PC-3 (cell line): ENCODE results near the gene EXOC1L. TPM values are rescaled to one million over a fixed set of nuclear protein-coding genes. Genes with fewer than 3 reads are reported as not detected.

Experiments used
- ATAC-seq: fragments of 200-7000 bp; cut with Tn5 transposase; 2 replicates; pipeline ENCODE4 v1.9.1; 2020; ENCODE audit warnings: mild to moderate bottlenecking, moderate library complexity
- BruUV-seq: library from RNA; stranded (reverse); fragments of 400-500 nt; replicated peaks from 2 replicates; lab custom pipeline; 2021; lab: Mats Ljungman, UMichigan
- CTCF ChIA-PET: fragments of 300-600 bp; sonication (Branson Sonifier 250); formaldehyde crosslinking; loops from one replicate; lab custom pipeline; 2022; ENCODE audit warnings: antibody characterized with exemption; lab: Charles Lee
- POLR2A ChIA-PET: fragments of 300-600 bp; sonication (Branson Sonifier 250); formaldehyde crosslinking; loops from one replicate; lab custom pipeline; 2022; ENCODE audit warnings: antibody characterized with exemption; ENCODE audit not compliant: unreplicated experiment; lab: Charles Lee
- DNase-seq: peaks from one replicate; pipeline ENCODE4 v3.0.0-alpha.2; 2015
- H2AFZ ChIP-seq: fragments of 300-600 bp; sonication (generic); 2 replicates; pipeline ENCODE4 v1.6.0; 2016; ENCODE audit warnings: antibody characterized with exemption, low read length
- H3F3A ChIP-seq: fragments of 300-600 bp; sonication (generic); one replicate; pipeline ENCODE4 v1.6.0; 2017; ENCODE audit warnings: antibody characterized with exemption, low read length, control low read depth, mild to moderate bottlenecking; ENCODE audit not compliant: unreplicated experiment
- H3K27ac ChIP-seq: fragments of 300-600 bp; sonication (generic); 2 replicates; pipeline ENCODE4 v1.5.1; 2016; ENCODE audit warnings: mild to moderate bottlenecking, low read length
- H3K27me3 ChIP-seq: fragments of 300-600 bp; sonication (generic); 2 replicates; pipeline ENCODE4 v1.6.1; 2016; ENCODE audit warnings: low read length, mixed read lengths
- H3K36me3 ChIP-seq: fragments of 300-600 bp; sonication (generic); 2 replicates; pipeline ENCODE4 v1.6.1; 2016; ENCODE audit warnings: low read depth, mixed run types, low read length, mixed read lengths
- H3K4me1 ChIP-seq: fragments of 300-600 bp; sonication (generic); 2 replicates; pipeline ENCODE4 v1.5.1; 2016; ENCODE audit warnings: low read length; ENCODE audit not compliant: insufficient read depth
- H3K4me2 ChIP-seq: fragments of 300-600 bp; sonication (generic); 2 replicates; pipeline ENCODE4 v1.6.0; 2016; ENCODE audit warnings: low read length
- H3K4me3 ChIP-seq: fragments of 300-600 bp; sonication (generic); 2 replicates; pipeline ENCODE4 v1.5.1; 2016; ENCODE audit warnings: mild to moderate bottlenecking, low read length, mixed read lengths
- H3K79me2 ChIP-seq: fragments of 300-600 bp; sonication (generic); 2 replicates; pipeline ENCODE4 v1.6.1; 2017; ENCODE audit warnings: low read length, mixed read lengths
- H3K9ac ChIP-seq: fragments of 300-600 bp; sonication (generic); 2 replicates; pipeline ENCODE4 v1.6.0; 2016; ENCODE audit warnings: mild to moderate bottlenecking, low read length
- H3K9me2 ChIP-seq: fragments of 300-600 bp; sonication (generic); replicated peaks from 2 replicates; pipeline ENCODE4 v1.6.1; 2016; ENCODE audit warnings: mixed run types, low read length, mixed read lengths
- H3K9me3 ChIP-seq: fragments of 300-600 bp; sonication (generic); 2 replicates; pipeline ENCODE4 v1.6.1; 2016; ENCODE audit warnings: low read length, mixed read lengths
- H4K20me1 ChIP-seq: fragments of 300-600 bp; sonication (generic); 2 replicates; pipeline ENCODE4 v1.6.1; 2016; ENCODE audit warnings: low read length, mixed read lengths
- EZH2 ChIP-seq: fragments of 300-600 bp; sonication (generic); IDR thresholded peaks from one replicate; pipeline ENCODE4 v1.6.1; 2017; ENCODE audit warnings: antibody characterized with exemption, mild to moderate bottlenecking, low read length; ENCODE audit not compliant: unreplicated experiment
- EZH2phosphoT487 ChIP-seq: fragments of 300-600 bp; sonication (generic); IDR thresholded peaks from 2 replicates; pipeline ENCODE4 v1.6.1; 2018; ENCODE audit warnings: mild to moderate bottlenecking, antibody characterized with exemption, low read length, borderline replicate concordance
- intact Hi-C: fragments of 100-400 bp; cut with micrococcal nuclease; formaldehyde crosslinking; loops from 2 replicates; pipeline ENCODE4 v1.9.0; 2023
- total RNA-seq: library from RNA; depleted of rRNA; stranded (reverse); fragments of >200 nt; gene quantifications from 2 replicates; pipeline ENCODE4 v1.2.3, GENCODE V29; 2014
- TF ChIP-seq, protein P1 (sequence below): fragments of 300-600 bp; sonication (generic); conservative IDR thresholded peaks from 2 replicates; pipeline ENCODE4 v1.5.1; 2017; ENCODE audit warnings: antibody characterized with exemption, low read depth, mild to moderate bottlenecking, low read length

The EXOC1L gene
- total RNA-seq, 1 experiment from 2014 or later, result not detected

DNA sequence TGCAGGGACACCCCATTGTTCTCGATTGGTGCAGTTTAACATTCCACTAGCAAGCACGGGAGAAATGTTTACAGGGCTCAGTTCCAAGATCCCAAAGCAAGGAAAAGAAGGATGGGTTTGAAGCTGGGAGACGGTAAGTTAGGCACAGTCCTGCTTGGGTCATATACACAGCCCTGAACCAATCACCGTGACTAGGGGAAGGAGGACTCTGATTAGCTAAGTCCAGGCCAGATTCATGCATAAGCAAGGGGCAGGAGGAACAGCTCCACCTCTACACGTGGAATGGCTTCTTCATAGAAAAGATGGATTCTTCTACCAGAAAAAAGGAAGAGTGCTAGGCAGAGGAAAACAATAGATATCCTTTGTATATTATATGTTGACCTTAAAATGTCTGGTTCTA is 11.0 kb upstream of the EXOC1L start:
- CTCF ChIA-PET, result no interaction called here
- POLR2A ChIA-PET, result no interaction called here
- H3K36me3 ChIP-seq, result no peaks in the 10 kb centered on the region
- H3K9me3 ChIP-seq, result no peaks in the 10 kb centered on the region
- no peak overlapping the region for H2AFZ ChIP-seq
- no peaks in the 10 kb centered on the region for H4K20me1 ChIP-seq
- intact Hi-C loops, result no loop called here
- no peaks in the 10 kb centered on the region for H3K9me2 ChIP-seq
- H3K9ac ChIP-seq, result no peak overlapping the region
- ATAC-seq (no peak), DNase-seq (no peak)
- no peaks in the 10 kb centered on the region for H3K4me1 ChIP-seq
- BruUV-seq, result no TSS peak
- peaks cover 35% of the 10 kb centered on the region for H3K27me3 ChIP-seq
- no peaks in the 10 kb centered on the region for H3K79me2 ChIP-seq
- H3K4me2 ChIP-seq, result no peak overlapping the region
- H3F3A ChIP-seq, result no peaks in the 10 kb centered on the region
- TF ChIP-seq, protein P1, sequence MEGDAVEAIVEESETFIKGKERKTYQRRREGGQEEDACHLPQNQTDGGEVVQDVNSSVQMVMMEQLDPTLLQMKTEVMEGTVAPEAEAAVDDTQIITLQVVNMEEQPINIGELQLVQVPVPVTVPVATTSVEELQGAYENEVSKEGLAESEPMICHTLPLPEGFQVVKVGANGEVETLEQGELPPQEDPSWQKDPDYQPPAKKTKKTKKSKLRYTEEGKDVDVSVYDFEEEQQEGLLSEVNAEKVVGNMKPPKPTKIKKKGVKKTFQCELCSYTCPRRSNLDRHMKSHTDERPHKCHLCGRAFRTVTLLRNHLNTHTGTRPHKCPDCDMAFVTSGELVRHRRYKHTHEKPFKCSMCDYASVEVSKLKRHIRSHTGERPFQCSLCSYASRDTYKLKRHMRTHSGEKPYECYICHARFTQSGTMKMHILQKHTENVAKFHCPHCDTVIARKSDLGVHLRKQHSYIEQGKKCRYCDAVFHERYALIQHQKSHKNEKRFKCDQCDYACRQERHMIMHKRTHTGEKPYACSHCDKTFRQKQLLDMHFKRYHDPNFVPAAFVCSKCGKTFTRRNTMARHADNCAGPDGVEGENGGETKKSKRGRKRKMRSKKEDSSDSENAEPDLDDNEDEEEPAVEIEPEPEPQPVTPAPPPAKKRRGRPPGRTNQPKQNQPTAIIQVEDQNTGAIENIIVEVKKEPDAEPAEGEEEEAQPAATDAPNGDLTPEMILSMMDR, result no peak
- TF ChIP-seq EZH2phosphoT487 (no peak), EZH2 (no peak)
- no peak overlapping the region for H3K4me3 ChIP-seq
- H3K27ac ChIP-seq, result no peak overlapping the region

DNA sequence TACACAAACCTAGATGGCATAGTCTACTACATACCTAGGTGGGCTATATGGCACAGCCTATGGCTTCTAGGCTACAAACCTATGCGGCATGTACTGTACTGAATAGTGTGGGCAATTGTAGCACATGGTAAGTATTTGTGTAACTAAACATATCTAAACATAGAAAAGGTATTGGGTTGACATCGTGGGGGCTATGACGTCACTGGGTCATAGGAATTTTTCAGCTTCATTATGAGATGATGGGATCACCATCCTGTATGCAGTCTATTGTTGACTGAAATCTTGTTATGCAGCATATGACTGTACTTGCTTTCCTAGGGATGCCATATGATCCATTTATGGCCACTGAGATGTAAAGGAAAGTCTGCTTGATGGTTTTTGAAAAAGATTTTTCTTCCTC is 1.9 kb upstream of the EXOC1L start:
- no peaks in the 10 kb centered on the region for H3K36me3 ChIP-seq
- TF ChIP-seq EZH2phosphoT487, result no peak
- TF ChIP-seq EZH2, result no peak
- TF ChIP-seq, protein P1, result no peak
- no peaks in the 10 kb centered on the region for H3K4me1 ChIP-seq
- ChIA-PET CTCF (no interaction called here), POLR2A (no interaction called here)
- BruUV-seq, result no TSS peak
- DNase-seq, result no peak
- H3K27ac ChIP-seq, result no peak overlapping the region
- no peak overlapping the region for H3K4me3 ChIP-seq
- H3F3A ChIP-seq, result no peaks in the 10 kb centered on the region
- no peak for ATAC-seq
- no peak overlapping the region for H3K4me2 ChIP-seq
- no peaks in the 10 kb centered on the region for H4K20me1 ChIP-seq
- no peaks in the 10 kb centered on the region for H3K79me2 ChIP-seq
- no peaks in the 10 kb centered on the region for H3K9me2 ChIP-seq
- no peaks in the 10 kb centered on the region for H3K9me3 ChIP-seq
- peaks cover 15% of the 10 kb centered on the region for H3K27me3 ChIP-seq
- no peak overlapping the region for H2AFZ ChIP-seq
- no peak overlapping the region for H3K9ac ChIP-seq
- intact Hi-C loops, result no loop called here

DNA sequence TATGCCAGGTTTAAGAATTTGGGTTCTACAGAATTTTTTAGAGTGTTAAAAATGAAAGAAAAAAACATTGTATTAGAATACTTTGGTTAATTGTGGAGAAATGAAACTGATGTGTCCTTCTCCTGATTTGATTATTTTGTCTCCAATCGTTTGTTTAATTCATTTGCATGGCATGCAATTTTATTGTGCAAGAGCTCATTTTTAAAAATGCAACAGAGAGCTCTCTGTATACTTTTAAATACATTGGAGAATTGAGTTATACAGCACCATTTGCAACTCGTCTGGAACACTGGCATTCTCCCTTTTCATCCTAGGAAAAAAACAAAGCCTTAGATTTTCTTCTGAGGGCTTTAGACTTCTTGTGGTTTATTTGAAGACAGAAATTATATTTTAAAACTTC is 689 bp downstream of the EXOC1L start:
- H2AFZ ChIP-seq, result no peak overlapping the region
- no peaks in the 10 kb centered on the region for H3K79me2 ChIP-seq
- no peak overlapping the region for H3K27ac ChIP-seq
- no peaks in the 10 kb centered on the region for H3K36me3 ChIP-seq
- no peak overlapping the region for H3K9ac ChIP-seq
- ChIA-PET POLR2A (no interaction called here), CTCF (no interaction called here)
- TF ChIP-seq EZH2phosphoT487 (no peak), EZH2 (no peak)
- TF ChIP-seq, protein P1, result no peak
- ATAC-seq (no peak), DNase-seq (no peak)
- H3F3A ChIP-seq, result no peaks in the 10 kb centered on the region
- no peaks in the 10 kb centered on the region for H4K20me1 ChIP-seq
- intact Hi-C loops, result no loop called here
- H3K4me3 ChIP-seq, result no peak overlapping the region
- no peaks in the 10 kb centered on the region for H3K9me3 ChIP-seq
- H3K4me2 ChIP-seq, result no peak overlapping the region
- H3K27me3 ChIP-seq, result peaks cover 24% of the 10 kb centered on the region
- no TSS peak for BruUV-seq
- H3K4me1 ChIP-seq, result no peaks in the 10 kb centered on the region
- H3K9me2 ChIP-seq, result no peaks in the 10 kb centered on the region
